Measurements from ENCODE around the gene ZBTB20.
A peak's percentile ranks its signal among the peaks of the same experiment; 100 is the strongest.

ZBTB20 gene

DNA sequence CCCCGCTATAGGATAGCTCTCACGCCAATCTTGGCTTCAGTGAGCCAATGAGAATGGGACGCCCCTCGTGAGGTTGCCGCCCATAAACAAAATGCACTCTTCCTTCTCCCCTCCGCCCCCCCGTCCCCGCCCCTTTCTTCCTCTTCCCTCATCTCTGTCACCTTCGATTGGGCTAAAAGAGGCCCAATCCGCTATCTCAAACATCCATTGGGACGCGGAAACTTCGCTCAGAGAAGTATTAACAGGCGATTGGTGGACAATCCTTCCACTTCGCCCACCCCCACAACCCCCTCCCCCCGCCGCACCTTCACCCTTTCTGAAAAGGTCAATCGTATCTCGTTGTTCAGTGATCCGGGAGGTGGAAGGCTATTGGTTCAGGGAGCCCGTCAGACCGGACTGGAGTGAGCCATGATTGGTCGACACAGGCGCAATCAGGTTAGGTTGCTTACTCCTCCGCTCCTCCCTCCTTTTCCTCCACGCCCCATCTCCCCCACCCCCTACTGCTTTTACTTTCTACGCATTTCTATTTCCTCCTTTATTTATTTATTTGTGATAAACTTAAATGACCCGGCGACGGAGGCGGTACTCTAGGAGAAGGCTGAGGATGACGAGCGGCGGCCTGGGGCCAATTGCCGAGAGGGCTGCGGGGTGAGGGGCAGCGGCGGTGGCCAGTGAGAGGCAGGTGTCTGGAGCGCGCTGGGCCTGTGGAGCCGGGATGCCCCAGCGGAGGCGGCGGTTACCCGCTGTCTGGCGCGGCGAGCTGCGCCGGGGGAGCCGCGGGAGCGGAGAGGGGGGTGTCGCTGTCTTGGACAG lies 447 bp upstream of the ZBTB20 start:
- DNase-seq (ENCODE audit: low read depth) = peak; percentile 100
- TF ChIP-seq, protein P1, sequence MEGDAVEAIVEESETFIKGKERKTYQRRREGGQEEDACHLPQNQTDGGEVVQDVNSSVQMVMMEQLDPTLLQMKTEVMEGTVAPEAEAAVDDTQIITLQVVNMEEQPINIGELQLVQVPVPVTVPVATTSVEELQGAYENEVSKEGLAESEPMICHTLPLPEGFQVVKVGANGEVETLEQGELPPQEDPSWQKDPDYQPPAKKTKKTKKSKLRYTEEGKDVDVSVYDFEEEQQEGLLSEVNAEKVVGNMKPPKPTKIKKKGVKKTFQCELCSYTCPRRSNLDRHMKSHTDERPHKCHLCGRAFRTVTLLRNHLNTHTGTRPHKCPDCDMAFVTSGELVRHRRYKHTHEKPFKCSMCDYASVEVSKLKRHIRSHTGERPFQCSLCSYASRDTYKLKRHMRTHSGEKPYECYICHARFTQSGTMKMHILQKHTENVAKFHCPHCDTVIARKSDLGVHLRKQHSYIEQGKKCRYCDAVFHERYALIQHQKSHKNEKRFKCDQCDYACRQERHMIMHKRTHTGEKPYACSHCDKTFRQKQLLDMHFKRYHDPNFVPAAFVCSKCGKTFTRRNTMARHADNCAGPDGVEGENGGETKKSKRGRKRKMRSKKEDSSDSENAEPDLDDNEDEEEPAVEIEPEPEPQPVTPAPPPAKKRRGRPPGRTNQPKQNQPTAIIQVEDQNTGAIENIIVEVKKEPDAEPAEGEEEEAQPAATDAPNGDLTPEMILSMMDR (IDR thresholded peaks at IDR 0.05; ENCODE audit: control insufficient read depth, insufficient read depth, low read depth, low read length, missing control alignments) = no peak

DNA sequence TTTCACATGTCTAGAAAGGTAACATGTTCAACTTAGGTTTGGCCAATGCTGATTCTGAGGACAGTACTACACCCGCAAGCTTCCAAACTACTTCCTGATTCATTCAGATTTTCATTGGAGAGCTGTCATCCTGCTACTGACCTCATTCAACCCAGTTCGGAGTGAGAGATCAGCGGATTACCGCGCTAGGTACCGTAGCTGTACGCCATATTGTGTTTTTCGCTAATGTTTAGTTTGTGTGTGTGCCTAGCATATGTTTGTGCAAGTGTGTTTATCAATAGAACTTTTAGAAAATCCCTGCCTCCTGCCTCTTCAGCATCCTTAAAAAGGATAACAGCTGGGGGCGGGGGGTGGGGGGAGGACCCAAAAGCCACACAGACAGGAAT lies 1.1 kb downstream of the ZBTB20 start:
- TF ChIP-seq, protein P1 (IDR thresholded peaks at IDR 0.05; ENCODE audit: control insufficient read depth, insufficient read depth, low read depth, low read length, missing control alignments) = no peak
- DNase-seq (ENCODE audit: low read depth) = peak; percentile 28
- peak overlapping the region; percentile 85 for H3K4me3 ChIP-seq (ENCODE audit: control insufficient read depth, low read depth, low read length)

More for the DNA sequence above, 447 bp upstream of the ZBTB20 start:
- peak overlapping the region; percentile 85 for H3K4me3 ChIP-seq (ENCODE audit: control insufficient read depth, low read depth, low read length)

DNA sequence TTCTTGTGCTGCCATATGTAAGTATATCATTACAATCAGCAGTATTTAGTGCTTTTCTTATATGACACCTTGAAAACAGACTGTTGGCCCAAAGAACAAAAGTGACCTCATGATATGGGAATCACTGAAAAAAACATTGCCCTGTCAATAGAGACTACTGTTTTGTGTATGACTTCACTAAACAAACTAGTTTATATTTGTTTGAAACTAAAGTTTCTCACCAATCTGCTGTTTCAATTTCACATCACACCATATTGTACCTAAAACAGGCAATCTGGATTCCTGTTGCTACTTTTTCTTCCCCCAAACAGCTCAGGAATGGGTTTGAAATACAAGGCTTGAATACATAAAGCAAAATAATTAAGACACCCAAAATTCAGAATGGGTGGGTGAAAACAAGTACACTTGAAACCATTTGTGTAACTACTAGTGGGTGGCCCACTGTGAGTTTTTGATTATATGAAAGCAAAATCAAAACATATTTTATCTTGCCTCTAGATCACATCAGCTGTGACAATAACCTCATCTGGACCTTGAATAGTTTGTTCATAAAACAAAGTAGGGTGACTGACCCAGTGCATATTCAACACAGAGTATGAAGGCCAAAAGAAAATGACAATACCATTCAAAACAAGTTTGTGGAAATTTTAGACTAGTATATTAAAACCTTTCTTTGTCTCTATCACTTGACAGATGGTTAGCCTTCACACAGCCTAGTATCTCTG lies 5.9 kb downstream of the ZBTB20 start:
- DNase-seq (ENCODE audit: low read depth) = no peak
- TF ChIP-seq, protein P1 (IDR thresholded peaks at IDR 0.05; ENCODE audit: control insufficient read depth, insufficient read depth, low read depth, low read length, missing control alignments) = no peak
- H3K4me3 ChIP-seq (ENCODE audit: control insufficient read depth, low read depth, low read length) = no peak overlapping the region

- H3K4me3 ChIP-seq (ENCODE audit: control insufficient read depth, low read depth, low read length) = no peak overlapping the region
- DNase-seq (ENCODE audit: low read depth) = no peak
- TF ChIP-seq, protein P1 (IDR thresholded peaks at IDR 0.05; ENCODE audit: control insufficient read depth, insufficient read depth, low read depth, low read length, missing control alignments) = no peak
Observed at GRCh38 chr3:115139072-115139471, 8.0 kb downstream of the ZBTB20 start.

- H3K4me3 ChIP-seq (ENCODE audit: control insufficient read depth, low read depth, low read length) = no peak overlapping the region
- TF ChIP-seq, protein P1 (IDR thresholded peaks at IDR 0.05; ENCODE audit: control insufficient read depth, insufficient read depth, low read depth, low read length, missing control alignments) = no peak
- DNase-seq (ENCODE audit: low read depth) = no peak
Observed at GRCh38 chr3:115134648-115135347, 12.3 kb downstream of the ZBTB20 start.

- DNase-seq (ENCODE audit: low read depth) = no peak
- TF ChIP-seq, protein P1 (IDR thresholded peaks at IDR 0.05; ENCODE audit: control insufficient read depth, insufficient read depth, low read depth, low read length, missing control alignments) = no peak
- no peak overlapping the region for H3K4me3 ChIP-seq (ENCODE audit: control insufficient read depth, low read depth, low read length)
Observed at GRCh38 chr3:115127208-115127607, 19.9 kb downstream of the ZBTB20 start.
